SU-DHL-6 (cell line): ENCODE data around the gene EML4.

ENCODE experiments used
- H2AFZ ChIP-seq: fragments of 200-600 bp; sonication (generic); 2 replicates; pipeline ENCODE4 v1.6.1; 2014; ENCODE audit warnings: low read depth, mild to moderate bottlenecking, moderate library complexity, mixed read lengths, antibody characterized with exemption, low read length; ENCODE audit not compliant: severe bottlenecking
- H3F3A ChIP-seq: fragments of 200-600 bp; shearing (Covaris generic); 2 replicates; pipeline ENCODE4 v1.6.0; 2016; ENCODE audit warnings: antibody characterized with exemption, mild to moderate bottlenecking; ENCODE audit not compliant: insufficient read depth
- H3K27ac ChIP-seq: fragments of 200-600 bp; sonication (generic); 2 replicates; pipeline ENCODE4 v1.5.1; 2016; ENCODE audit warnings: low read depth, mild to moderate bottlenecking, low read length, moderate library complexity, mixed read lengths
- H3K27me3 ChIP-seq: fragments of 200-600 bp; sonication (generic), shearing (Covaris generic); 2 replicates; pipeline ENCODE4 v1.6.0; 2014; ENCODE audit warnings: mild to moderate bottlenecking, low read length
- H3K36me3 ChIP-seq: fragments of 200-600 bp; sonication (generic); 2 replicates; pipeline ENCODE4 v1.6.1; 2014; ENCODE audit warnings: mild to moderate bottlenecking, low read length, mixed read lengths
- H3K4me2 ChIP-seq: fragments of 300-600, 200-600 bp; shearing (Covaris generic), sonication (generic); 2 replicates; pipeline ENCODE4 v1.6.0; 2014; ENCODE audit warnings: low read length, low read depth, mild to moderate bottlenecking; ENCODE audit not compliant: poor library complexity, severe bottlenecking
- H3K4me3 ChIP-seq: fragments of 200-600 bp; sonication (generic); 2 replicates; pipeline ENCODE4 v1.5.1; 2014; ENCODE audit warnings: antibody characterized with exemption, low read length, mild to moderate bottlenecking, mixed read lengths; ENCODE audit not compliant: insufficient read depth, poor library complexity, severe bottlenecking
- H3K79me2 ChIP-seq: fragments of 200-600 bp; sonication (generic); 2 replicates; pipeline ENCODE4 v1.6.1; 2014; ENCODE audit warnings: mild to moderate bottlenecking, low read length, moderate library complexity; ENCODE audit not compliant: insufficient read depth
- H3K9ac ChIP-seq: fragments of 200-600 bp; sonication (generic); 2 replicates; pipeline ENCODE4 v1.7.0; 2014; ENCODE audit warnings: mild to moderate bottlenecking, low read length
- H3K9me2 ChIP-seq: fragments of 200-600 bp; sonication (generic); replicated peaks from 2 replicates; pipeline ENCODE4 v1.6.1; 2014; ENCODE audit warnings: low read length; ENCODE audit not compliant: insufficient read depth
- H3K9me3 ChIP-seq: fragments of 200-600 bp; sonication (generic); 2 replicates; pipeline ENCODE4 v1.6.1; 2014; ENCODE audit warnings: low read length, mixed read lengths; ENCODE audit not compliant: insufficient read depth
- H4K20me1 ChIP-seq: fragments of 200-600 bp; sonication (generic); 2 replicates; pipeline ENCODE4 v1.6.1; 2014; ENCODE audit warnings: low read depth, mild to moderate bottlenecking, antibody characterized with exemption, low read length, moderate library complexity, mixed read lengths
- EZH2phosphoT487 ChIP-seq: fragments of 200-600 bp; sonication (generic), shearing (Covaris generic); conservative IDR thresholded peaks from 2 replicates; pipeline ENCODE4 v1.6.1; 2018; ENCODE audit warnings: mild to moderate bottlenecking, antibody characterized with exemption, low read length, moderate library complexity, mixed read lengths
- TF ChIP-seq, protein P1 (sequence below): fragments of 200-600 bp; sonication (generic); IDR thresholded peaks from one replicate; pipeline ENCODE4 v1.5.1; 2017; ENCODE audit warnings: antibody characterized with exemption, mild to moderate bottlenecking, low read length, moderate library complexity; ENCODE audit not compliant: insufficient read depth, poor library complexity, severe bottlenecking

EML4 gene

DNA sequence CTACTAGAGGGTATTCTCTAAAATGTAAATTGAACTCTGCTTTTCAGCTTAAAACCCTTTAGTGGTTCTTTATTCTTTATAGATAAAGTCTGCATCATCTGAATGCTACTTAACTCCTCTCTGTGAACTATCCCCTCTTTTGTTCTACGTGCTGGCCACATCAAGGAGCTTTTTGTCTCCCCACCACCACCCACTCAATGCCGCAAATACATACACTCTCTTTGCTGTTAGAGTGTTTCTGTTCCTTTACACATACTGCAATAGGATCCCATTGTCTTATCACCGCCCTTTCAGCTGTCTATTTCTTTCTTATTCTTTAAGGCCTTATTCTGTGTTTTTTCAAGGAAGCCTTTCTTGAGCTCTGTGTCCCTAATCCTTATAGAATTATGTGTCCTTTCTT lies 83.3 kb downstream of the EML4 start:
- Histone ChIP-seq H3K9me2 (no peaks in the 10 kb centered on the region), H3K9me3 (no peaks in the 10 kb centered on the region), H3K9ac (no peak overlapping the region), H3K27me3 (no peaks in the 10 kb centered on the region), H3K36me3 (no peaks in the 10 kb centered on the region), H3K4me3 (no peak overlapping the region), H4K20me1 (no peaks in the 10 kb centered on the region), H2AFZ (no peak overlapping the region), H3F3A (peaks cover 11% of the 10 kb centered on the region; the same call in 1 of the 2 replicates), H3K79me2 (peaks cover 10% of the 10 kb centered on the region; the same call in 1 of the 2 replicates), H3K4me2 (no peak overlapping the region), H3K27ac (no peak overlapping the region)
- no peak for TF ChIP-seq EZH2phosphoT487
- TF ChIP-seq, protein P1, sequence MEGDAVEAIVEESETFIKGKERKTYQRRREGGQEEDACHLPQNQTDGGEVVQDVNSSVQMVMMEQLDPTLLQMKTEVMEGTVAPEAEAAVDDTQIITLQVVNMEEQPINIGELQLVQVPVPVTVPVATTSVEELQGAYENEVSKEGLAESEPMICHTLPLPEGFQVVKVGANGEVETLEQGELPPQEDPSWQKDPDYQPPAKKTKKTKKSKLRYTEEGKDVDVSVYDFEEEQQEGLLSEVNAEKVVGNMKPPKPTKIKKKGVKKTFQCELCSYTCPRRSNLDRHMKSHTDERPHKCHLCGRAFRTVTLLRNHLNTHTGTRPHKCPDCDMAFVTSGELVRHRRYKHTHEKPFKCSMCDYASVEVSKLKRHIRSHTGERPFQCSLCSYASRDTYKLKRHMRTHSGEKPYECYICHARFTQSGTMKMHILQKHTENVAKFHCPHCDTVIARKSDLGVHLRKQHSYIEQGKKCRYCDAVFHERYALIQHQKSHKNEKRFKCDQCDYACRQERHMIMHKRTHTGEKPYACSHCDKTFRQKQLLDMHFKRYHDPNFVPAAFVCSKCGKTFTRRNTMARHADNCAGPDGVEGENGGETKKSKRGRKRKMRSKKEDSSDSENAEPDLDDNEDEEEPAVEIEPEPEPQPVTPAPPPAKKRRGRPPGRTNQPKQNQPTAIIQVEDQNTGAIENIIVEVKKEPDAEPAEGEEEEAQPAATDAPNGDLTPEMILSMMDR: no peak

GRCh38 chr2:42254186-42254895 lies 85.2 kb downstream of the EML4 start:
- Histone ChIP-seq H3K9ac (no peak overlapping the region), H4K20me1 (no peaks in the 10 kb centered on the region), H3K4me3 (no peak overlapping the region), H3K9me3 (no peaks in the 10 kb centered on the region), H3K27me3 (no peaks in the 10 kb centered on the region), H3K4me2 (no peak overlapping the region), H3K79me2 (peaks cover 10% of the 10 kb centered on the region; the same call in 1 of the 2 replicates), H2AFZ (no peak overlapping the region), H3K36me3 (no peaks in the 10 kb centered on the region), H3K27ac (no peak overlapping the region), H3F3A (peaks cover 11% of the 10 kb centered on the region; the same call in 1 of the 2 replicates), H3K9me2 (no peaks in the 10 kb centered on the region)
- TF ChIP-seq EZH2phosphoT487: no peak
- TF ChIP-seq, protein P1: no peak

- no peaks in the 10 kb centered on the region for H3K9me3 ChIP-seq
- H3K9ac ChIP-seq: peak overlapping the region; percentile 24; the same call in 1 of the 2 replicates
- H3K9me2 ChIP-seq: no peaks in the 10 kb centered on the region
- H3K27me3 ChIP-seq: no peaks in the 10 kb centered on the region
- no peaks in the 10 kb centered on the region for H3K36me3 ChIP-seq
- H3K4me3 ChIP-seq: peak overlapping the region; percentile 38
- no peaks in the 10 kb centered on the region for H4K20me1 ChIP-seq
- peaks cover 11% of the 10 kb centered on the region; the same call in 1 of the 2 replicates for H3F3A ChIP-seq
- H3K79me2 ChIP-seq: peaks cover 10% of the 10 kb centered on the region; the same call in 1 of the 2 replicates
- H3K27ac ChIP-seq: peak overlapping the region; percentile 89
- no peak for TF ChIP-seq EZH2phosphoT487
- TF ChIP-seq, protein P1: no peak
- peak overlapping the region; percentile 12 for H2AFZ ChIP-seq
- peak overlapping the region; percentile 82 for H3K4me2 ChIP-seq
Measured at GRCh38 chr2:42256505-42256904, 87.4 kb downstream of the EML4 start.
